ENCODE data around the gene RARB.

GRCh38 chr3:25438791-25439555, 10.9 kb downstream of the RARB start:
- TF ChIP-seq TAF1 (IDR thresholded peaks at IDR 0.05; ENCODE audit: low read depth) = no peak
- no peak for TF ChIP-seq CTCF (IDR thresholded peaks at IDR 0.05; ENCODE audit: poor library complexity, severe bottlenecking)
- no peak for TF ChIP-seq POLR2AphosphoS5 (IDR thresholded peaks at IDR 0.05)

Measured in neural cell (in vitro differentiated cells).